GOT3 (cell line): ENCODE measurements around the gene COTL1.
"Not testable (repeated sequence)": the region's sequence is repeated elsewhere in the genome, so short reads cannot be mapped to it uniquely, and the experiment has no call there.

ENCODE experiments used
- DNase-seq: peaks from one replicate; lab custom pipeline; 2025; ENCODE audit warnings: mixed read lengths; lab: John Stamatoyannopoulos, UW

The COTL1 gene

GRCh38 chr16:84528322-84528721 lies 89.6 kb downstream of the COTL1 start:
- no peak for DNase-seq

- no peak for DNase-seq
Observed at GRCh38 chr16:84527532-84528269, 90.2 kb downstream of the COTL1 start.

GRCh38 chr16:84526794-84527531 lies 90.9 kb downstream of the COTL1 start:
- DNase-seq: no peak

- DNase-seq: not testable (repeated sequence)
Observed at GRCh38 chr16:84524941-84525581, 92.8 kb downstream of the COTL1 start.

GRCh38 chr16:84524346-84524920 lies 93.4 kb downstream of the COTL1 start:
- no peak for DNase-seq

- no peak for DNase-seq
Observed at GRCh38 chr16:84521497-84521770, 96.4 kb downstream of the COTL1 start.

- no peak for DNase-seq
Observed at GRCh38 chr16:84520725-84521496, 97.0 kb downstream of the COTL1 start.

GRCh38 chr16:84519855-84520254 lies 98.0 kb downstream of the COTL1 start:
- DNase-seq: no peak

GRCh38 chr16:84518804-84519341 lies 99.0 kb downstream of the COTL1 start:
- DNase-seq: no peak

- not testable (repeated sequence) for DNase-seq
Observed at GRCh38 chr16:84518220-84518619, 99.7 kb downstream of the COTL1 start.

GRCh38 chr16:84517366-84517765 lies 100.5 kb downstream of the COTL1 start:
- no peak for DNase-seq
